Prostate gland (tissue), 2 donors: Measurements from ENCODE around the gene CRTC1. TPM values are rescaled to one million over a fixed set of nuclear protein-coding genes. Genes with fewer than 3 reads are reported as not detected.

Experiments
- DNase-seq: peaks from one replicate; pipeline ENCODE4 v3.0.0-alpha.2; 2019; ENCODE audit warnings: low spot score
- H3K27ac ChIP-seq, 2 donors: fragments of 200-600 bp; sonication (generic); 2 replicates each; pipeline ENCODE4 v1.5.1; 2017 to 2019
- H3K27me3 ChIP-seq: fragments of 200-600 bp; sonication (generic); replicated peaks from 2 replicates; pipeline ENCODE4 v1.5.1; 2019; ENCODE audit not compliant: insufficient read depth
- H3K36me3 ChIP-seq, 2 donors: fragments of 200-600 bp; sonication (generic); 1 replicate in 1 of 2; 2 replicates in 1 of 2; pipeline versions ENCODE4 v1.5.1 to v1.8.1; 2017 to 2019
- H3K4me1 ChIP-seq: fragments of 200-600 bp; sonication (generic); replicated peaks from 2 replicates; pipeline ENCODE4 v1.5.1; 2019
- H3K4me3 ChIP-seq, 2 donors: fragments of 200-600 bp; sonication (generic); 2 replicates each; pipeline ENCODE4 v1.5.1; 2017 to 2019
- H3K9me3 ChIP-seq: fragments of 200-600 bp; sonication (generic); 2 replicates; pipeline ENCODE4 v1.5.1; 2017
- POLR2A ChIP-seq: fragments of 450-650 bp; IDR thresholded peaks from one replicate; pipeline ENCODE4 v1.6.1; 2016; ENCODE audit warnings: antibody characterized with exemption, mild to moderate bottlenecking
- POLR2AphosphoS5 ChIP-seq: sonication (generic); formaldehyde crosslinking; IDR thresholded peaks from one replicate; pipeline ENCODE4 v1.6.1; 2017; ENCODE audit warnings: antibody characterized with exemption
- whole genome bisulfite sequencing: methylation state at CpG from one replicate; pipeline ENCODE4 v1.1.5; 2018; 5-methylcytosine and 5-hydroxymethylcytosine counted together
- intact Hi-C: fragments of 100-400 bp; cut with DNase I; formaldehyde crosslinking; loops from one replicate; pipeline ENCODE4 v1.14.2; 2022
- total RNA-seq, 2 donors: library from RNA; depleted of rRNA; stranded (reverse); fragments of >200 nt; gene quantifications; one replicate each; pipeline ENCODE4 v1.1.0, GENCODE V29; 2016
- TF ChIP-seq, protein P1 (sequence below), 4 experiments: fragments of 200-600 bp in 2 of 4; fragments of 450-650 bp in 2 of 4; sonication (generic) in 2 of 4; IDR thresholded peaks; 1 replicate in 3 of 4; 2 replicates in 1 of 4; pipeline ENCODE4 v1.5.1; 2016 to 2019; ENCODE audit warnings: antibody characterized with exemption in 4 of 4, mild to moderate bottlenecking in 2 of 4, moderate library complexity in 2 of 4

The CRTC1 gene
- total RNA-seq, 2 donors from 2014 or later, result 6.7 to 24.4 TPM

DNA sequence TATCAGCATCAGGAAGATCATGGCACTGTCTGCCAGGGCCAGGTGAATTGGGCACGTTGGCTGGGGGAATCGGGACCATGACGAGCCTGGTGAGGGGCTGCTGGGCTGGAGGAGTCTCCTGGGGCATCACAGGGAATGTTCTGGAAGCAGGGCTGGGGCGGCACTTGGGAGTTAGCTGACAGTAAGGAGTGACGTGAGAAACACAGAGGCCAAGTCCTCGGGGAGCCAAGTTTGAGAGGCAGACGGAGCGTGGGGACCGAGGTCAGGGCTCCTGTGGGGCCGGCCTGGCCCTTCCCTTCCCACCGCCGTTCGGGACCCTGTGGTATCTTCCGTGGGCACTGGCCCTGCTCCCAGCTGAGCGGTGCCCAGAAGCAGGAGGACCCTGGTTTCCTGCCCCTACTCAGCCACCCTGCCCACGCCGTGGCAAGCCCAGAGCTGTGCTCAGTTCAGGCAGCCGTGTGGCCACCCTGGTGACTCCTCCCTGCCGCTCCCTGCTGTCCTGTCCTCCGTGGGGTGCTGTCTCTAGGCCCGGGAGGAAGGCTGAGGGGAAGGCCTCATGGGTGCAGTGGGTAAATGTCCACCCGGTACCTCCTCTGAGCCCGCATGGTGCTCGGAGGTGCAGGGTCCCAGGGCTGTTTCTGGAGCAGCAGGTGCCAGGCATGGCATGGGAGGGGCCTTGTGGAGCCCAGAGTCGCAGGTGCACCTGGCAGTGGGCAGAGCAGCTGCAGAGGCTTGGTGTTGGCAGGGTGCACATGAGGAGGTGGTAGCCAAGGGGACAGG is 25.2 kb downstream of the CRTC1 start:
- H3K4me3 ChIP-seq, result no peak overlapping the region
- WGBS, result 82% methylated on average over 25 of the region's 25 CpGs
- intact Hi-C loops, result no loop called here
- no peak for DNase-seq
- no peaks in the 10 kb centered on the region for H3K9me3 ChIP-seq
- H3K27me3 ChIP-seq, result no peaks in the 10 kb centered on the region
- H3K4me1 ChIP-seq, result no peaks in the 10 kb centered on the region
- no peak overlapping the region for H3K27ac ChIP-seq
- TF ChIP-seq POLR2A, result no peak
- TF ChIP-seq, protein P1, sequence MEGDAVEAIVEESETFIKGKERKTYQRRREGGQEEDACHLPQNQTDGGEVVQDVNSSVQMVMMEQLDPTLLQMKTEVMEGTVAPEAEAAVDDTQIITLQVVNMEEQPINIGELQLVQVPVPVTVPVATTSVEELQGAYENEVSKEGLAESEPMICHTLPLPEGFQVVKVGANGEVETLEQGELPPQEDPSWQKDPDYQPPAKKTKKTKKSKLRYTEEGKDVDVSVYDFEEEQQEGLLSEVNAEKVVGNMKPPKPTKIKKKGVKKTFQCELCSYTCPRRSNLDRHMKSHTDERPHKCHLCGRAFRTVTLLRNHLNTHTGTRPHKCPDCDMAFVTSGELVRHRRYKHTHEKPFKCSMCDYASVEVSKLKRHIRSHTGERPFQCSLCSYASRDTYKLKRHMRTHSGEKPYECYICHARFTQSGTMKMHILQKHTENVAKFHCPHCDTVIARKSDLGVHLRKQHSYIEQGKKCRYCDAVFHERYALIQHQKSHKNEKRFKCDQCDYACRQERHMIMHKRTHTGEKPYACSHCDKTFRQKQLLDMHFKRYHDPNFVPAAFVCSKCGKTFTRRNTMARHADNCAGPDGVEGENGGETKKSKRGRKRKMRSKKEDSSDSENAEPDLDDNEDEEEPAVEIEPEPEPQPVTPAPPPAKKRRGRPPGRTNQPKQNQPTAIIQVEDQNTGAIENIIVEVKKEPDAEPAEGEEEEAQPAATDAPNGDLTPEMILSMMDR (IDR thresholded peaks at IDR 0.05), result no peak
- TF ChIP-seq POLR2AphosphoS5, result no peak
- no peaks in the 10 kb centered on the region for H3K36me3 ChIP-seq

GRCh38 chr19:18709546-18709945 is 26.1 kb downstream of the CRTC1 start:
- no peak for DNase-seq
- intact Hi-C loops, result no loop called here
- Histone ChIP-seq H3K9me3 (no peaks in the 10 kb centered on the region), H3K27me3 (no peaks in the 10 kb centered on the region), H3K4me3 (no peak overlapping the region), H3K36me3 (no peaks in the 10 kb centered on the region), H3K4me1 (no peaks in the 10 kb centered on the region), H3K27ac (no peak overlapping the region)
- WGBS, result 100% methylated on average over 4 of the region's 10 CpGs
- TF ChIP-seq POLR2AphosphoS5 (no peak), POLR2A (no peak)
- TF ChIP-seq, protein P1 (IDR thresholded peaks at IDR 0.05), result no peak

DNA sequence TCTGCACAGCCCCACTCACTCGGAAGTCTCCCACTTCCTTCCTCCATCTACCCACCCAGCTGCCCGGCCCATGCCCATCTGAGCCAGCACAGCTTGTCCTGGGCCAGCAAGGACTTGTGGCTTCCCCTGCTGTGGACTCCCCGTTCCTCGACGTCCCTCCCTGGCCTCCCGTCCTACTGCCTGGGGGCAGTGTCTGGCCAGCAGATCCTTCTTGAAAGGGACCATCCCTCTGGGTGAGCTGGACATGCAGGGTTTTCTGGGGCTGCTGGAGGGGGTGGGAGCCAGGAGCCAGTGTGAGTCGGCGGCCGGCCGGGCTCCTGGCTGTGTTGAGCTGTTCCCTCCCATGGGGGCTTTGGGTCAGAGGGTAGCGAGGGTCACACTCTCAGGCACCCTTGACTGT is 26.7 kb downstream of the CRTC1 start:
- TF ChIP-seq POLR2A, result no peak
- TF ChIP-seq, protein P1 (IDR thresholded peaks at IDR 0.05), result no peak
- no peak for TF ChIP-seq POLR2AphosphoS5
- no peaks in the 10 kb centered on the region for H3K9me3 ChIP-seq
- H3K4me1 ChIP-seq, result no peaks in the 10 kb centered on the region
- WGBS, result 82% methylated on average over 11 of the region's 11 CpGs
- no peaks in the 10 kb centered on the region for H3K36me3 ChIP-seq
- intact Hi-C loops, result no loop called here
- H3K27me3 ChIP-seq, result no peaks in the 10 kb centered on the region
- no peak overlapping the region for H3K27ac ChIP-seq
- no peak for DNase-seq
- H3K4me3 ChIP-seq, result no peak overlapping the region

DNA sequence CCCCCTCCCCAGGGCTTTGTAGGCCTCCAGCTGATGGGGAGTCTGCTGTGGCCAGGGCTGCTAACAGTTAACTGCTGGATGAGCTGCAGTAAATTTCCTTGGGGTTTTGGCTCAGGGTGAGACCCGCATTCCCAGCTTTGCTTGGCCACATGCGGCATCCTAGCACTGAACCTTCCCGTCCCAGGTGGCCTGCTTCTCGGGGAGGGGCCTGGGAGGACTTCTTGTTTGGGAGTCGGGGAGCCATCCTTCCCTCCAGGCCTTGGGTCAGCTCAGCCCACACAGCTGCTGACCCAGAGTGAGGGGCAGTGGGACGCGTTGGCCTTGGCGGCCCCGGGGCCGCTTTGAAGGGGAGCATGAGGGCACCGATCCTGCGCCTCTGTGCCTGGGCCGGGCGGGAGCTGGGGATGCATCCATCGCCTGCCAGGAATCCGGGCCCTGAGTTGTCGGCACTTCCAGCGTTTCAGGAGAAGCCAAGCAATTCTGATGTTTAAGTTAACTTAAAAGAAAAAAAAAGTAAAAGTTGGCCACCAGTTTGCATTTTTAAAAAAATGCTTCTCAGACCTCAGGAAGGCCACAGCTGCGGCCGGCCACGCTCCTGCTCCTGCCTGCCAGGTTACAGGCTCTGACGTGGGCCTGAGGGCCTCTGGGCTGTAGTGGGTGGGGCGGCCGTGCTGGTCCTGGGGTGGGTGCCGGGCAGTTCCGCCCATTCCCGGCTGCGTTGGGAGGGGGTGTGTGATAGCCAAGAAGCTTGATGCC is 27.7 kb downstream of the CRTC1 start:
- intact Hi-C loops, result no loop called here
- no peaks in the 10 kb centered on the region for H3K4me1 ChIP-seq
- no peak overlapping the region for H3K27ac ChIP-seq
- H3K9me3 ChIP-seq, result no peaks in the 10 kb centered on the region
- TF ChIP-seq POLR2A, result no peak
- no peak for TF ChIP-seq POLR2AphosphoS5
- TF ChIP-seq, protein P1 (IDR thresholded peaks at IDR 0.05), result no peak
- no peak overlapping the region for H3K4me3 ChIP-seq
- H3K36me3 ChIP-seq, result no peaks in the 10 kb centered on the region
- H3K27me3 ChIP-seq, result no peaks in the 10 kb centered on the region
- 44% methylated on average over 24 of the region's 28 CpGs for WGBS
- no peak for DNase-seq
